HG02884 (cell line): ENCODE measurements around the gene ELMOD3.
A peak's percentile ranks its signal among the peaks of the same experiment; 100 is the strongest.

Experiments used
- ATAC-seq: cut with Tn5 transposase; IDR thresholded peaks from one replicate; pipeline ENCODE4 v1.9.1; 2021; ENCODE audit warnings: mild to moderate bottlenecking, moderate library complexity; ENCODE audit not compliant: unreplicated experiment

The ELMOD3 gene

GRCh38 chr2:85422072-85422457, 67.5 kb downstream of the ELMOD3 start:
- ATAC-seq = no peak

GRCh38 chr2:85423525-85423924, 69.0 kb downstream of the ELMOD3 start:
- no peak for ATAC-seq

GRCh38 chr2:85425588-85425987, 71.0 kb downstream of the ELMOD3 start:
- no peak for ATAC-seq

DNA sequence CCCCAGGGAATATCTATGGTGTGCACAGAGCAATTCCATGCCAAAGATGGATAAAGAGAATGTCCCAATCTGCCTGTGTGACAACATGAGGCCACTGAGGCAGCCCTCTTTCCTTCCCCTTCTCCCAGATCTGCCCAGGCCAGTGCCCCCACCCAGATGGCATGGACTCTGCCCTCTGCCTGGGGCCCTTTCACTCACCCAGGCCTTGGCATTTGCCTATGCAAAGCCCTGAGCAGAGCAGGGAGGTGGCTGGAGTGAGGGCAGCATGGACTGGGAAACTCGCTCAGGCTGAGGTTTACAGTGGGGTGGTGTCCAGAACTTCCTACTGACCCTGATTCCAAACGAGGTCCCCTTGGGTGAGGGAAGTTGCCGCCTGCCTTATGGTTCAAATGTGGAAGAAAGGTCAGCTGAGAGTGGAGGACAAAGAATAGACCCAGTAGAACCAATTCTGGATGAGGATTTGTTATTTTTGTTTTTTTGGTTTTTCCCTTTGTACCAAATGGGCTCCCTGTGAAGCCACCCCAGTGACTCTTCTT, 72.8 kb downstream of the ELMOD3 start:
- no peak for ATAC-seq

DNA sequence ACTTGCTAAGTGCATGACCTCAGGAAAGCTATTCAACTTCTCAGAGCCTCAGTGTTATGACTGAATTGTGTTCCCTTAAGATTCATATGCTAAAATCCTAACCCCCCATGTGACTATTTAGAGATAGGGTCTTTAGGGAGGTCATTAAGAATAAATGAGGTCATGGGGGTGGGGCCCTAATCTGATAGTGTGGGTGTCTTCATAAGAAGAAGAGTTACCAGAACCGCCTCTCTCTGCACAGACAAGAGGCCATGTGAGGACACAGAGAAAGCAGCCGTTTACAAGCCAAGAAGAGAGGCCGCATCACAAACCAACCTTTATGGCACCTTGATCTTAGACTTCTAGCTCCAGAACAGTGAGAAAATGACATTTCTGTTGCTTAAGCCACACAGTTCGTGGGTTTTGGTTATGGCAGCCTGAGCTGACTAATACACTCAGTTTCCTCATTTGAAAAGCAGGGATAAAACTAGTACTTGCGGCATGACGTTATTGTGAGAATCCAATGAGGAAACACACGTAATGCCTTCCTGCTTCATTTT, 73.8 kb downstream of the ELMOD3 start:
- ATAC-seq = no peak

DNA sequence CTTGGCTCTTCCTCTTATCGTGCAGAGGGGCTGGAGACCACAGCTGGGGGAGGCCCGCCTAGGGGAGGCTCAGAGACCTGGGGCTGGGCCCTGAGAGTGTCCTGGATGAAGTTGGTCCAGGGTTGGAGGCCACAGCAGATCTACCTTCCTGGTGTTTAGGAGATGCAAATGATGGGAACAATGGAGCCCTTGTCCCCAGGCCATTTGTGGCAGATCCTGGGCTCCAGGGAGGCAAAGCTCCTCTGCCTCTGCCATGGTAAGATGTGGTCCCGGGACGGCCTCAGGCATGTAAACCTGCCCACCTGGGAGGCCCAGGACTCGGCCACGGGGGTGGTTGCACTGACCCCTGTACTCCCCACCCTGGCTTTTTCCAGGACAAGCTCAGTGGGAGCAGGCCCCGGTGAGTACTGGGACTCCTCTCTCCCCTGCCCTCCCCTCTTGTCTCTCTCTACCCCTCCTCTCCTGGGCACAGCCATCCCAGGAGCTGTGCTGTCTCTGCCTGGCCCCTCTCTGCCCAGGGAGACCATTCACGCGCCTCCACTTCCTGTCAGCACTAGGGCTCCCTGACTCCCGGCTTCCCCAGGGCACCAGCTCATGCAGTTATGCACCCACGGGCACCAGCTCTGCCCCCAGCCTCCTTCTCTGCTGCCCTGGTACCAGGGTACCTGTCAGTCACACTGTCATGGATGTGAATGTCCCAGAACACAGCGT, 74.8 kb downstream of the ELMOD3 start:
- ATAC-seq = no peak

GRCh38 chr2:85429924-85430289, 75.3 kb downstream of the ELMOD3 start:
- ATAC-seq = no peak

GRCh38 chr2:85430752-85431569, 76.4 kb downstream of the ELMOD3 start:
- no peak for ATAC-seq

- ATAC-seq = no peak
Measured at GRCh38 chr2:85431570-85432205, 77.1 kb downstream of the ELMOD3 start.

- no peak for ATAC-seq
Measured at GRCh38 chr2:85433511-85434089, 79.0 kb downstream of the ELMOD3 start.

DNA sequence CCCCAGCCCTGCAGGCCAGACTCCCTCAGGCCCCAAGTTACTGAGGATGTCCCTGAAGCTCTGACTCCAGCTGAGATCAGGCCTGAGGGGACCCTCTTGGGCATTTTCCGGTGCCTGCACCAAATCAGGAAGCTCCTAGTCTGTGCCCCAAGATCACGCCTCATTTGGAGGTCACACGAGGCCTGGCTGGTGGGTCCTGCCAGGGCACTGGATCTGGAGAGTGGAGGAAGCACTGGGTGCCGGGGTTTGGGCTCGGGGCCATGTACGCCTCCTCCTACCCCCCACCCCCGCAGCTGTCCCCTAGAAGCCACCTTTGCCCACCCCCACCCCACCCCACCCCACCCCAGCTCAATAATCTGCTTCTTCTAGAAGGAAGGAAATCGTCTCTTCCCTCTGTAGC, 80.1 kb downstream of the ELMOD3 start:
- no peak for ATAC-seq

DNA sequence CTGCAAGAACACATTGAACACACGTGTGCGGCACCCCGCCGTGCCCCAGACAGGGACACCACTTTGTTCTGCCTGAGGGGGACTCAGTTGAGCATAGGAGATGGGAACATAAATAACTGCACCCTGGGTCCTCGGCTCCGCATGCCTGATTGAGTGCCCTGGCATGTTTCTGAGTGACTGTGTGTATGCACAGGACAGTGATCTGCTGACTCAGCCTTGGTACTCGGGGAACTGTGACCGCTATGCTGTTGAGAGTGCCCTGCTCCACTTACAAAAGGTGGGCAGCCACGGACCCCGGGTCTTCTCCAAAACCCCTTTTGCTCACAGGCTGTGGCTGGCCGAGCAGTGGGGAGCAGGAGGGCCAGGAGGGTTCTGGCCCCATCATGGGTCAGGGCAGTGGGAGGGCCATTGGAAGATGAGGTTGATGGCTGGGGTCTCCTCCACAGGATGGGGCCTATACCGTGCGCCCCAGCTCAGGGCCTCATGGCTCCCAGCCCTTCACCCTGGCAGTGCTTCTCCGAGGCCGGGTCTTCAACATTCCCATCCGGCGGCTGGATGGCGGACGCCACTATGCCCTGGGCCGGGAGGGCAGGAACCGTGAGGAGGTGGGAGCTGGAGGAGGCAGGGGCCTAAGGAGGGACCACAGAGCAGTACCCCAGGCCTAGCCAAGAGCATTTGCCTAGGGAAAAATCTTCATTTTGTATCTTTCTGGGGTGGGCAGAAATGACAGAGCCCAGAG, 80.8 kb downstream of the ELMOD3 start:
- ATAC-seq = no peak

- no peak for ATAC-seq
Measured at GRCh38 chr2:85435981-85436835, 81.6 kb downstream of the ELMOD3 start.

DNA sequence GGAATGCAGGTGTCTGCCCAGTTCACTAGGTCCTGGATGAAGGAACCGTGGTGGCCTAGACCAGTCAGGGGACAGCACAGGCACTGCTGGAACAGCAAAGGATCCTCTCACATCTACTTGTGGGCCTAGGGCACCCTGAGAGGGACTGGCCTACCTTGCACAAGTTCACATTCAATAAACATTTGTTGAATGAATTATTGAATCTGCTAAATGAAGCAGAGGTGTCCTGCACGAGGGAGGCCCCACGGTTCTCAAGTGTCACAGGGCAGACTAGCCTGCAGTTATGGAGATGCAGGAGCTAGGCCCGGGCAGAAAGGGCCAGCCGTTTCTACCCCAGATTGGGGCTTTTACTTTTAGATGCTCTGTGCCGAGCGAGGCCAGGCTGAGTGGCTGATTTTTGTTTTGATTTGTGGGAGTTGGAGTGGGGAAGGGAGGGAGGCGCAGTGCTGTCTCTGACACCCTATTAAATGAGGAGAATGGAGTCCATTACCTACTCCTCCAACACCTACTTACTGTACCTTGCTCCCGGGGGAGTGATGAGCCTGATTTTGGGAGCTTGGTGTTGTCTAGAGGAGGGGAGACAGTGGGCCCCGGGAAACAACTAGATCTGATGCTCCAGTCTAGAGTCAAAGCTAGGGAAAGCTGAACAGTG, 82.4 kb downstream of the ELMOD3 start:
- ATAC-seq = no peak

GRCh38 chr2:85437488-85438200, 83.1 kb downstream of the ELMOD3 start:
- peak; percentile 69 for ATAC-seq

DNA sequence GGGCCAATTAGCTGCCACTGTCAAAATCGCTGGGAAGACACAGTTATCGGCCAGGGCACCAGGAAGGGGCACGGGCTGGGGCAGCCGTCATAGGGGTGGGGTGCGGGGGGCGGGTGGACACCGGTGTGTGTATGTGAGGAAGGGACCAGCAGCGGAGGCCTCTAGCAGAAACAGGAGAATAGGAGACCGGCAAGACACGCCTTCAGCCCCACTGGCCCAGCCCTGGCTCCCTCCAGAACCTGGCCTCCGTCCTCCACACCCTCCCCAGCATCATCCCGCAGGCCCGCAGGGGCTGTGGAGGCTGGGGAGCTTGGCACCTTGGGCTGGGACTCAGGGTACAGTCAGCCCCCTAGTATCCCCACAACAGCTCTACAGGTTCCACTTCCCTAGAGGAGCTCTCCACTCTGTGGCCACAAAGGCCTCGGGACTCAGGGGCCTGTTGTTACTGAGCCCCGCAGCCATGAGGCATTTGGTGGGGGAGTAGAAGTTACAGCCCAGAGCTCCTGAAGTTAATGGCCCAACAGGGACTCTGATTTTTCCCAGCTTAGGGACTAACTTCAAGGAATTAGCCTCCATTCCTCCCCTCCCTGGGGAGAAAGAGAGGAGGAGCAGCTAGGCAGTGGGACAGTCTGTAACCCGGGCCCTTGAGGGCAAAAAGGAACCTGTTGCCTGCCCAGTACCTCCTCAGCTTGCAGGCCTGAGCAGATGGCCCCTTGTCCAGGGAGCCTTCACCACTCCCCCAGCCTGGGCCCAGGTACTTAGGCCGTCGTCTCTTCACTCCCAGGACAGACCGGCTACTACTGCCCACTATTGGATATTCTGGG, 83.8 kb downstream of the ELMOD3 start:
- no peak for ATAC-seq

DNA sequence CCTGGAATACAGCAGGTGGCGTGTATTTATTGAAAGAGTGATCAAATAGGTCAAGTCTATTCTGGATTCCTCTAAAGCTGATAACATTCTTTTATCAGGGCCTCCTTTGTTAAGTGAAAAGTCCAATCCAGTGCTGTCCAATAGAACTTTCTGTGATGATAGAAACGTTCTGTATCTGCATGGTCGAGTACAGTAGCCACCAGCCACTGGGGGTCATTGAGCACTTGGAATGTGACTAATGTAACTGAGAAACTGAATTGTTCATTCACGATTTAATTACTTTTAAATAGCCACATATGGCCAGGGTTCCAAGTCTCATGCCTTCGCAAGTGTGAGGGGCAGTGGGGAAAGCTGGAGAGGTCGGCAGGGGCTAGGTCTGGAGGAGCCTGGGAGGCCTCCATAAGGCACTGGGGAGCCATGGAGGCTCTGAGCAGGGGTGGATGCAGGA, 84.5 kb downstream of the ELMOD3 start:
- ATAC-seq = no peak
